GM18951 (cell line): ENCODE measurements around the gene ATP6V0B.

Source experiments
- POLR2A ChIP-seq: IDR thresholded peaks from 4 replicates; pipeline ENCODE4 v1.6.1; 2011; ENCODE audit warnings: mild to moderate bottlenecking; ENCODE audit not compliant: insufficient read length, insufficient read depth; ENCODE audit errors: extremely low read depth
- in situ Hi-C: fragments of 300-500 bp; cut with MboI; formaldehyde crosslinking; loops from one replicate; pipeline ENCODE4 v1.12.0; 2022; ENCODE audit warnings: low sequenced_read_pairs, mixed read lengths, inconsistent platforms; ENCODE audit not compliant: unreplicated experiment

Gene ATP6V0B

DNA sequence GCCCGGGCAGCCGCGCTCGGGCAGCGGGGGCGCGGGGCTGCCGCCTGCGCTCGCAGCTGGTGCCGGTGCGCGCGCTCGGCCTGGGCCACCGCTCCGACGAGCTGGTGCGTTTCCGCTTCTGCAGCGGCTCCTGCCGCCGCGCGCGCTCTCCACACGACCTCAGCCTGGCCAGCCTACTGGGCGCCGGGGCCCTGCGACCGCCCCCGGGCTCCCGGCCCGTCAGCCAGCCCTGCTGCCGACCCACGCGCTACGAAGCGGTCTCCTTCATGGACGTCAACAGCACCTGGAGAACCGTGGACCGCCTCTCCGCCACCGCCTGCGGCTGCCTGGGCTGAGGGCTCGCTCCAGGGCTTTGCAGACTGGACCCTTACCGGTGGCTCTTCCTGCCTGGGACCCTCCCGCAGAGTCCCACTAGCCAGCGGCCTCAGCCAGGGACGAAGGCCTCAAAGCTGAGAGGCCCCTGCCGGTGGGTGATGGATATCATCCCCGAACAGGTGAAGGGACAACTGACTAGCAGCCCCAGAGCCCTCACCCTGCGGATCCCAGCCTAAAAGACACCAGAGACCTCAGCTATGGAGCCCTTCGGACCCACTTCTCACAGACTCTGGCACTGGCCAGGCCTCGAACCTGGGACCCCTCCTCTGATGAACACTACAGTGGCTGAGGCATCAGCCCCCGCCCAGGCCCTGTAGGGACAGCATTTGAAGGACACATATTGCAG lies 38.2 kb upstream of the ATP6V0B start:
- in situ Hi-C loops = loop anchor here (10.0 kb wide), 2 partner anchors 182 to 402 kb away; partner anchors contain the start of gene PTPRF
- TF ChIP-seq POLR2A = no peak

DNA sequence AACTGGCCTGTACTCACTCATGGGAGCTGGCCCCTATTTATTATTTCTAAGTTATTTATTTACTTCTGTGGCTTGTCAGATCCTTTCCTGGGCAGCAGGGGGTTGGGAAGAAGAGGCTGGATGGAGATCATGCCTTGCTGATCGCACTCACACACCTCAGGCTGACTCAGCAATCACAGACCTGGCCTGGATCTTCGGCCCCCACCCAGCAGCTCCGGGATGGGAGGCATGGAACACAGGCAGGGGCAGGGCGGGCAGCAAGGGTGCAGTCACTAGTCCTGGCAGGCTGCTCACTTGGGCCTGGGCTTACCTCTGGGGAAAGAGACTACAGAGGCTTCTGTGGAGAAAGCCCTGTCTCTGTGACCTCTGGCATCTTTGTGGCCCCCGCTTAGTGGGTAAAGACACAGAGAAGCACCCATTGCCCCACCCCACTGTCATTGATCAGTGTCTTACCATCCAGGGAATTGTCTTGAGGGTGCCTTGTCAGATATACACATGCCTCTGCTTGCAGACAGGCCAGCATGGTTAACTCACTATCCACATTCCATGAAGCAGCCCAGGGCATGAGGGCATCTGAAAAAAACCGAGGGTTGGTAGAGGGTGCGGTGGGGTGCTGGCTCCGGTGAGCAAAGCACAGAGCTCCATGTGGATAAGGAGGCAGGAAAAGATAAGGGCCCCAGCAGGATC lies 37.4 kb upstream of the ATP6V0B start:
- TF ChIP-seq POLR2A = no peak
- in situ Hi-C loops = loop anchor here (10.0 kb wide), 2 partner anchors 183 to 403 kb away; partner anchors contain the start of gene PTPRF

DNA sequence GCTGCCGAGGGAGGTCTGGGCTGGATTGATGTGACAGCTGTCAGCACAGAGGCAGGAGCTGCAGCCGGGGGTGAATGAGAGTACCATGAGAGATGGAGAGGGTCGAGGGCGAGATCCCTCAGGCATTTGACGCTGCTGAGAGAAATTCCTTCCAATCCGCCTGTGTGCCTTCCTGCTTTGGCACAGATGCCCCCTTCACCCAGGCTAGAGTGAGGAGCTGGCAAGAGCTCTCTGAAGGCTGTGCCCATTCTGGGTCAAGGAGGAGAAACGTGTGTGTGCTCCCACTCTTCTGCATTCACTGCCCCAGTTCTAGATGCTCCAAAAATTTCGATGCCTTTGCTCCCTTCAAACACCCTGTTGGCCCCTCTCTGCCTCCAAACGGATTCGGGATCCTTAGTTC lies 36.4 kb upstream of the ATP6V0B start:
- no peak for TF ChIP-seq POLR2A
- in situ Hi-C loops = loop anchor here (10.0 kb wide), 2 partner anchors 184 to 404 kb away; partner anchors contain the start of gene PTPRF

DNA sequence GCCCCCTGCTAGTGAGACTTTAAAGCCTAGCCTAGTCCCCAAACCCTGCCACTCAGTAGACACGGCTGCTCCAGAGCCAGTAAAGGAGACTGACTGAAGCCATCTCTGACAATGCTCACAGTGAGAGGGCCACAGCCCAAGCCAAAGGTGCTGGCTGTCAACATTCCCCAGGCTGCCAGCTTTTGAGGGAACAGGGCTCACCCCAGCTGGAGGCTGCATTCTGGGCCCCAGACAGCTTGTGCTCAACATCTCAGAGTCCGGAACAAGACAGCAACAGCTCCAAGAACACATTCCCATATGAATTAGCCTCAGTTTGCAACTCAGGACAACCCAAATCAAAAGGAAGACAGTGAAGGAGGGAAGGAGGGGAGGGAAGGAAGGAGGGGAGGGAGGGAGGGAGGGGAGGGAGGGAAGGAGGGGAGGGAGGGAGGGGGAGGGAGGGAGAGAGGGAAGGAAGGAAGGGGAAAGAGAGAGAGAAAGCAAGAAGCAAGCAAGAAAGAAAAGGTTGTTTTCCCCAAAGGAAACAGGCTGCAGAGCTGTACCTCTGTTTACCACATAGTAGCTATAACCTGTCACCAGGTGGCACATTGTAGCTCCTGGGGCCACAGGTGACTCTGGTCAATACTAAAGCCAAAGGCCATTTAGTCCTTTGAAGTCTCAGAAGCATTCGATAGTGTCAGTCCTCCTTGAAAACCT lies 35.7 kb upstream of the ATP6V0B start:
- in situ Hi-C loops = loop anchor here (10.0 kb wide), 2 partner anchors 184 to 404 kb away; partner anchors contain the start of gene PTPRF
- no peak for TF ChIP-seq POLR2A

- in situ Hi-C loops = no loop called here
- TF ChIP-seq POLR2A = no peak
These were observed 32.3 kb upstream of the ATP6V0B start for GRCh38 chr1:43942411-43942810.

GRCh38 chr1:43944860-43945259 lies 29.9 kb upstream of the ATP6V0B start:
- in situ Hi-C loops = no loop called here
- no peak for TF ChIP-seq POLR2A

DNA sequence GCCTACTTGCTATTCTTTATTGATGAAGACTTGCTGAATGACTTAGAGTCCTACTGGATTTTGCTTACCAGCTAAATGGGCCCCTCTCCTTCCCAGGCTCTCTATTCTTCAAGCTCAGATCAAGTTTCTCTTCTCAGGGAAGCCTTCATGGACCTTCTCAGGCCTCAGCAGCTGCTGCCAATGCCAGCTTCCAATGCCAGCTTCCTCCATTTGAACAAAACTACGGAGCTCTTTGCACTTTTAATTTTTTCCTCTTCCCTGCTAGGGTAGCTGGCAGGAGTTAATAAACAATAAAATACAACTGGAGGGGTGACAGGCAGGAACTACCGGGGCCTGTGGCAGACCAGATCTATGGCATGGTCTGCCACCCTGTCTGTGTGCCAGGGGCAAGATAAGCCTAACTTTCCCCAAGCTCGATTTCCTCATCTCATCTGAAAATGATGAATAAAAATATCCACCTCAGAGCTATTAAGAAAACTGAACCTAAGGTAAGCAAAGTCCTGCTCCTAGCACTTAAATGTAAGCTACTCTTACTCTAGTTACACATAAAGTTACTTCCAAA lies 29.0 kb upstream of the ATP6V0B start:
- in situ Hi-C loops = no loop called here
- TF ChIP-seq POLR2A = no peak

- TF ChIP-seq POLR2A = peak; percentile 94
These were observed 28.3 kb upstream of the ATP6V0B start, which contains the start of gene IPO13 for GRCh38 chr1:43946236-43947060. Gene IPO13, plus strand, starts transcription at chr1:43946950. Its CDS starts 651 bp downstream, at chr1:43947601.

DNA sequence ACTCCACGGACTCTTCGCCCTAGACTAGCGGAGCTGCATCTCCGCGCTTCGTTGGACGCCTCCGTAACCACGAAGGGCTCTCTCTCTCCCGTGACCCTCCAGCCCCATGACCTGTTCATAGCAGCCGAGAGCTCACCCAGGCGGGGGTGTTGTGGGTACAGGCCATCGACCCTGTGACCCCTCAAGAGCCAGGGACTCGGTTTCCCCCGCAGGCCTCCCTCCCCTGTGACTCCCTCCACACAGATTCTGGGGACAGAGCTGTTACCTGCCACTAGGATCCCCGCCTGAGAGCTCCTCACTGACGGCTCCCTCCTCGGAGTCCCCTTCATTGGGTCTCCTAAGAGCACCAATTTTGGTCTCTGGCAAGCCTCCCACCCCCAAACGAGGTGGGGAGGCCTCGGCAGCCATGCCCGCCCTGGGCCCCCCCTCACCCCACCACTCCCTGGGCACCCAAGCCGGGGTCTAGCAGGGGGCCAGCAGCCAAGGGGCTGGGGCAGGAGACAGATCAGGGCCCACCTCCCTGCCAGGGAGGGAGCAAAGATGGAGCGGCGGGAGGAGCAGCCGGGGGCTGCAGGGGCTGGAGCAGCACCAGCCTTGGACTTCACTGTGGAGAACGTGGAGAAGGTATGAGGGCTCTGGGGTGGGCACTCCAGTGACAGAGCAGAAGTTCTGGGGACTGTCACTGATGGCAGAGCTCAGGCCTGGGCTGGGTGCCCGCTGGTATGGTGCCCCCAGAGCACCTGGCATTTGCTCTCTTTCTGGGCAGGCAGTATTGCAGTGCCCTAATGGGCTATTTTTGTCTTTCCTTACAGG lies 27.5 kb upstream of the ATP6V0B start:
- no peak for TF ChIP-seq POLR2A
- in situ Hi-C loops = no loop called here

More at GRCh38 chr1:43946236-43947060, 28.3 kb upstream of the ATP6V0B start, which contains the start of gene IPO13:
- in situ Hi-C loops = no loop called here

DNA sequence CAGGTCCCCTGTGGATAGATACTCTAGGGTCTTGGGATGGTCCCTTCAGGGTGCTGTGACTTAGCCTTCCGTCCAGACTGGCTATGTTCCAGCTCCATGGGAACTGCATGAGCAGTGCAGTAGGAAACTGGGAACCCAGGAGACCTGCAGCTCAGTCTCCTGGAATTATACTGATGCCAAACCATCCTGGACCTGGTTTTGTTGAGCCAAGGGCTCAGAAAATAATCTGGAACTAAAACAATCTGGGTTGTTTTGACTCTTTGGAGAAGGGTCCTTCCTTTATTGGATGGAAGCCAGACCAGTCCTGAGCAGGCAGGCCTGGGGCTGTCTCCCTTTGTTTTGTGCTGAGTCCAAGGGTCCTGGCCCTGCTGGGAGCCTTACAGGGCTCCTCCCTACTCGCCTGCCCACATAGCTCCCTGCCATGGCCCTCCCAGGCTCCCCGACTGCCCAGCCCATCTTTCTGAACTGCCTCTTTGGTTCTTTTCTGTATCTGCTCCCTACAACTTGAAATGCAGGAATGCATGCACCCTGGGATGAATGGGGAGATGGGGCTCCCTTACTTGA lies 26.8 kb upstream of the ATP6V0B start:
- in situ Hi-C loops = no loop called here
- no peak for TF ChIP-seq POLR2A

- TF ChIP-seq POLR2A = no peak
- in situ Hi-C loops = no loop called here
These were observed 25.1 kb upstream of the ATP6V0B start for GRCh38 chr1:43949678-43950077.
